ENCODE measurements around the gene KCNG2.
A peak's percentile ranks its signal among the peaks of the same experiment; 100 is the strongest.

The KCNG2 gene

DNA sequence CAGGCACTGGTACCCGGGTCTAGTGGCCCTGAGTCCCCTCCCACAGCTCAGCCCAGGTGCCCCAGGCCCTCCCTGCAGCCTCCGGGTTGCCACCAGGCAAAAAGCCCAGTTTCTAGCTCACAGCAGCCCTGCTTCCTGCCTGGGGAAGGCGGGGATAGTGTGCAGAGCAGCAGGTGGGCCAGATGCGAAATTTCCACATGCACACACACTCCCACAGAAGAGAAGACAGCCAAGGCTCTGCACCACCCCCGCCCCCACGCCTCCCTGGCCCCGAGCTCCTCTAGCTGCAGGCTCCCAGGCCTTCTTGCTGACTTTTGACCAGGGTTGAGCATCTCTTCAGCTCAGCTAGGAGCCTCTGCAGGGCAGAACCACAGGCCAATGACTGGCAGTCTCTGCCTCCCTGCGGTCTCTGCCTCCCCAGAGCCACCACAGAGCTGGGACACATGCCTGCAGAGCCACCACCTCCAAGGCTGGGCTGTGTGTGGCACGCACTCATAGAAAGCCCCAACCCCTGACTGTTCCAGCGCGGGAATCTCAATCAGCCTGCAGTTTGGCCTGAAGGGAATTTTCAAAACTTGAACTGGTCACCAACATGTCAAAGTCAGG is 146.5 kb downstream of the KCNG2 start:
- DNase-seq = no peak

DNA sequence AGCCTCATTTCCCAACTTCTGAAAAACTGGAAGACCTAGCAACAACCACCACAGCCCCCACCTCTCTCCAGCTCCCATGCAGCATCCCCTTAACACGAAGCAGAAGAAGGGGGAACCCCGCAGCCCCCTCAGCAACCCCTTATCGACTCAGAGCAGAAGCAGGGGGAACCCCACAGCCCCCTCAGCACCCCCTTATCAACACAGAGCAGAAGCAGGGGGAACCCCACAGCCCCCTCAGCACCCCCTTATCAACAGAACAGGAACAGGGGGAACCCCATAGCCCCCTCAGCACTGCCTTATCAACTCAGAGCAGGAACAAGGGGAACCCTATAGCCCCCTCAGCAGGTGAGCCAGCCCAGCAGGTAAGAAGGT is 147.0 kb downstream of the KCNG2 start:
- no peak for DNase-seq

GRCh38 chr18:79945118-79946042 is 147.6 kb downstream of the KCNG2 start:
- peak; percentile 33 for DNase-seq

- no peak for DNase-seq
Measured at GRCh38 chr18:79947054-79947755, 149.5 kb downstream of the KCNG2 start.

GRCh38 chr18:79947881-79948610 is 150.3 kb downstream of the KCNG2 start:
- no peak for DNase-seq

DNA sequence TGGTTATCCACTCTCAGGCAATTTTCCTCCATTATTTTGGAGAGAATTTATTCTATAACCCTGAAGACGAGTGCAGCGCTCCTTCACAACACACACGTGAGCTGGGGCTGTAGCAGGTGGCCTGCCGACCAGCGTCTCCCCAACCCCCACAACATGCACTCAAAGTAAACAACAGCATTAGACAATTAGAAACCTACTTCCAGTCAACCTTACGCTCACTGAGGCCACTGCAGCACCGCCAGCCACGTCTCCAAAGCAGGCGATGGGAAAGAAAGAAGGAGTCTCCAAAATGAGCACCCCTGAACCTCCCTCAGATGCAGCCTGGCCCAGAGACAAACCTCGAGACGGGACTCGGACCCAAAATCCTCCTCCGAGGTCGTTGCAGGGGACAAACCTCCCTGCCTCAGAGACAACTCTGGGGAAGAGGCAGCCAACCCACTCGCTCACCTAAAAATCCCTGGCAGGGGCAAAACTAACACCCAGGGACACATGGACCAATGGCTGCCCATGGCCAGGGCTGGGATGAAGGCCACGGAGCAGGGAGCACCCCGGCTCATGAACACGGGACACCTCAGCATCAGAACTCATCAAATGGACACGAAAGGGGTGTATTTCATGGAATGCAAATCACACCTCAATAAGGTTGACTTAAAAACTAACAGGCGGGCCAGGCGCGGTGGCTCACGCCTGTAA is 151.1 kb downstream of the KCNG2 start:
- DNase-seq = no peak

Measured in retina (tissue), 1 donor.